IPS DF 4.7 (cell line): ENCODE results near the gene TBC1D21.

ENCODE experiments used
- DNase-seq: peaks from one replicate; pipeline ENCODE4 v3.0.0-alpha.2; 2013; ENCODE audit warnings: low spot score; ENCODE audit errors: extremely low read depth

The TBC1D21 gene

DNA sequence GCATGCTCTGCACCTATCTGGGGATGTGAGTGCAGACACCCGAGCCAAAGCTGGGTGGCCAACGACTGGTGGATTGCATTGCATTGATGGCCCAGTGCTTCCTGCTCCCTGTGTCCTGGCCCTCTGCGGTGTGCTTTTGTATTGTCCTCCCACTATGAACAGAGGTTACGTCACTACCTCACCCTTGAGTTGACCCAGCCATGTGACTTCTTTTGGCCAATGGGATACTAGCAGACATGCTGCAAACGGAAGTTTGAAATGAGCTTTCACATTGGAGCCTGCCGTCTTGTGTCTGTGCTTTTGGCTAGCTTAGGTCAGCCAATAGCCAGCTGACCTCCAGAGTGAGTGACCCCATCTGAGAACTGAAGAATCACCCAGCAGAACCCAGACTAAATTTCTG lies 15.3 kb upstream of the TBC1D21 start:
- DNase-seq, result no peak

GRCh38 chr15:73862276-73862675 lies 11.1 kb upstream of the TBC1D21 start:
- no peak for DNase-seq

DNA sequence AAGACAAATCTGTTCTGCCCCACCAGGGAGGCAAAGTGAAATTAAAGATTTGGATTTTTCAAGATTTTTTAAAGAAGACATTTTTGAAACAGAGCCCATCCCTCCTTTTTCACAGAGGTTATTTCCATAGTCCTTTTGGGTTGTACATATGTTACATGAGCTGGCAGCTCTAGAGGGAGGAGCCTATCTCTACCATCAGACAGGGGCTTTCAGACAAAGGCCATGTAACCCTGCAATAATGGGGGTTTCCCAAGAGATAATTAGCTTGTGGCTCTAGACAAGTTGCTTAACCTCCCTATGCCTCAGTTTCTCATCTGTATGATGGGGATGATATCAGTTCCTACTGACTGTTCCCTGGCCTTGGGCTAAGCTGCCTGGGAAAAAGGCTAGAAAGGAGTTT lies 8.0 kb upstream of the TBC1D21 start:
- no peak for DNase-seq

- no peak for DNase-seq
These were observed 7.5 kb upstream of the TBC1D21 start for GRCh38 chr15:73865904-73866303.

DNA sequence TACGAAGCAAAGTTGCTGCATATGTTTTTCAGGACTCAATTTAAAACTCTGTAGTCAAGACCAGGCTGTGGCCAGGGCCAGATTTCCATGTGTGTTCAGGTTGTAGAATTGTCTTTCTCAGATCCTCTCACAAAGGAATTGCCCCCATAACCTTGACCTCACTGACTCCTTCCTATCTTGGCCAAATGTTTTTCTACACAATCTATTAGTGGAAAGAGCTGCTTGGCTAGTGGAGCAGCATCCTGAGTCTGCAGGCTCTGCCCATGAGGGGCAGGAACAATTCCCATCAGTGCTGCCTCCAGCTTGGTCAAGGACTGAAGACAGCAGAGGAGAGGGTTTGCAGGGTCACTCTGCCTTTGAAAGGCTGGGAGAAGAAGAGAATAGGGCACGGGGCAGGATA lies 6.9 kb upstream of the TBC1D21 start:
- no peak for DNase-seq

DNA sequence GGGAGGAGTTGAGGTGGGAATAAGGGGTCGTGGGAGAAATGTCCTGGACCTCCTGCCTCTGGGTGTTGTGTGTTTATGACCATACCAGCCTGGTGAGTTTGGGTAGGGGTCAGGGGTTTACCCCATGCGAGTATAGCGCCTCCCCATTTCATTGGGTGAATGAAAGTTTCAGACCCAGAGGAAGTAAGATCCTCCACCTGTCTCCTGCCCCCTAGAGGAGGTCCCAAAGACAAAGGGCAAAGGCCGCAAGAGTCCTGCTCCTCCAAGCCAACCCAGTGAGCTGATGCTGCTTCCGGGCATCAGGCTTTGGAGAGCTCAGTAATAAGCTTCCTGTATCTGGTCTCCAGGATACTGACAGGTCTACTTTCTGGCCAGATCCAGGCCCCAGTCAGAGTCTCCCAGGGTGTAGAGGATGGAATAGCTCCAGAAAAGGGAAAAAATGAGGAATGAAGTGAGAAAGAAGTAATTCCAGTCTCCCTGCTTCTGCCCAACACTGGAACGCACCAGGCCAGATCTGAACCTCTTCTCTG lies 6.4 kb upstream of the TBC1D21 start:
- DNase-seq, result peak; percentile 53

GRCh38 chr15:73867426-73867825 lies 5.9 kb upstream of the TBC1D21 start:
- no peak for DNase-seq

DNA sequence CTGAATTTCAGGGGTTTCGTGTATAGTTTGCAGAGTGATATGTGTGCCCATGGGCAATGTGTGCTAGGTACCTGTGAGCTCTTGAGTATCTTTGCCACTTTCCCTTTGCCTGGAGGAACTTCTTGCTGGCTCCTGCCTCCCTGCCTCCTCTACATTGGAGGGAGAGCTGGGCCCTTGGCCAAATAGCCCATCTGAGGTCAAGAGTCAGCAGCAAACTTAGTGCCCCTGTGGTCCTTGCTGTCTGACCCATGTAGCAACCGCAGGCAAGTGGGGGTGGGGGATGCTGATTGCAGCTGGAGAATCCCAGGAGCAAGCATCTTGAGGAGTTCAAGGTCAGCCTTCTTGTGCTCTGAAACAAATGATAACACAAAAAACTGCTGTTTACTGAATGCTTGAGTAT lies 5.4 kb upstream of the TBC1D21 start:
- DNase-seq, result no peak

DNA sequence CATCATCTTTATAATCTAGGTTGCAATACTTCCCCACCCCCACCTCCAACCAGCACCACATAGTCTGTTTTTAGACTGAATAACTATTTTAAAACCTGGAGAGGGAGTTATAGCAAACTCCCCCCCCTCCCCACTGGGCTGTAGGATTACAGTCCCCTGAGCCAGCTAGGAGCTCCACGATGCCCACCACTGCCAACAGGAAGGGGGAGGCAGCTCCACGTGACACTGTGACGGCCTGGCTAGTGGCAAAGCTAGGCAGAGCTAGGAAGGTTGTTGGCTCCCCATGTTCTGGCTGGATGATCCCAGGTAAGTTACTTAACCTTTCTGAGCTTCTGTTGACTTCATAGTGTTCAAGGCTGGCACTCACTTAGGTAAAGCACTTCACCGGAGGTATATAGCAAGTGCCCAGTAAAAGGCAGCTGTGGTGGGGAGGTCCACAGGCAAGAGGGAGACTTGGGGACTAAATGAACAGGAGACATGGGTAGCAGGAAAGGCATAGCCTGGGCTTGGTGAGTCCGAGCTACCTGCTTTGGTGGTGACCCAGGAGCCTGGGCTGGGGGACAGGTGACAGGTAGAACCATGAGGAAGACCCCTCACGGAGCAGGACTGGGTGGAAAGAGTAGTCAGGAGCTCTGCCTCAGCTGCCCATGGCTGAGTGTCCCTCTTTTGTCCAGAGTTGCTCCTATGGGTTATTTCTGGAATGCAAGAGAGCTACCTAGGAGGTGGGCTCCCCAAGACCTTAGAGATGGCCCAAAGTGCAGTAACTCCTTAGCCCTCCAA lies 4.0 kb upstream of the TBC1D21 start:
- DNase-seq, result no peak

- no peak for DNase-seq
These were observed 2.5 kb upstream of the TBC1D21 start for GRCh38 chr15:73870700-73871408.

DNA sequence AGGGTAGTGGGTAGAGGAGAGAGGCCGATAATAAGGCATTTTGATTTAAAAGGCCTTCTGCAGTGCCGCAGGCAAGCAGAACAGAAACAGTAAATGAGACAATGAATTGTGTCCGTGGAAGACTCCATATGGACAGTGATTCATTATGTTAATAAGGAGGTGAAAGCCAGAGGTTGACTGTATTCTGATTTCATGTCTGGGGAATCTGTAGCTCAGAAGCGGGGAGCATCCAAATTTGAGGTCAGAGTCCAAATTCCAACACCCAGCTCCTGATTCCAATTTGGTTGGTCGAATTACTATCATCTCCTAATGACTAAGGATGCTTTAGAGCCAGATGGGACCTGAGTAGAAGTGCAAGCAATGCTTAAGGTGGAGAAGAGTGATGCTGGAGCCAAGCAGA lies 1.0 kb upstream of the TBC1D21 start:
- DNase-seq, result no peak

GRCh38 chr15:73873889-73874511 lies 636 bp downstream of the TBC1D21 start:
- DNase-seq, result peak; percentile 44

- no peak for DNase-seq
These were observed 6.1 kb downstream of the TBC1D21 start for GRCh38 chr15:73879426-73879825.

DNA sequence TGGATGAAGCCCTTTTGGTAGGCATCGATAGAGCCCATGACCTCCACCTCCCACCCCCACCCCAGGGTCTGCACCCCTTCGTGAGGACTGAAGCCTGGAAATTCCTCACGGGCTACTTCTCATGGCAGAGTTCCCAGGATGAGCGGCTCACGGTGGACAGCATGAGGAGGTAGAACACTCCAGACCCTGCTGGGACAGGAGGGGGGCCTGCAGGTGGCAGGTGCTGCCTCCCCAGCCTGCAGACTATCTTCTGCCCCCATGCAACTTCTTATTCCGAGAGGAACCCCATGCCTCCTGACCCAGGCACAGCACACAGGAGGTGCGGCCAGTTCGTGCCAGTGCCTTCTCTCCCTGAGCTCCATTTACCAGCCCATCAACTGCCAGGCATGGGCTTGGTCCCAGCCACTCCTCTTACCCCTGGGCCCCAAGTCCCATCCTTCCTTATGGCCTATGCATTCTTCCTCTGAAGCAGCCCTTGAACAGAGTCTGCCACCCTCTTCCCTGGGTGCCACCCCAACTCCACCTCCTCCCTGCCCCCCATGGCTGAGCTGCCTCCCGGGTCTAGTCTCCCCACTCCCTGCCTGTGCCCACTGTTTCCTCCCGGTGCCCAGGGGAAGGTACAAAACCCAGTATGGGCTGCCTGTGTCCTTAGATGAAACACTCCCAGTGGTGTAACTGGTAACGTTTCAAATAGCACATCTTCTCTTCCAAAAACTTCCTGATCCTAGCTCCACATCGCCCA lies 8.4 kb downstream of the TBC1D21 start:
- no peak for DNase-seq

GRCh38 chr15:73882761-73883419 lies 9.5 kb downstream of the TBC1D21 start:
- no peak for DNase-seq

DNA sequence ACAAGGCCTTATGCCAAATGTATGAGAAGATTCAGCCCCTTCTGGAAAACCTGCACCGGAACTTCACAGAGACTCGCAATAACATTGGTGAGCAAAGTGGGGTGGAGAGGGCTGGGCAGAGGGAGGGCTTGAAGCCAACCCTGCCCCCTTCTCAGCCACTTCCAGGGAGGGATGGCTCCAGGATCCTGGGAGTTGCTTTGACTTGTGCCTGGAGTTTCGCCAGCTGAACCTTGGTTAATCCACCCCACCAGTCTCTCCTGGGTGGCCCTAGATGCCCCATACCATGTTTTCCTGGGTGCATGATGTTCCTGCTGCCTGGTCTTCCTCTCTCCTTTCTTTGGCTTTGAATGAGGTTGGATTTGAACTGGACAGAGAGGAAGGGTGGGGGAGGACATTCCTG lies 10.8 kb downstream of the TBC1D21 start:
- DNase-seq, result no peak

DNA sequence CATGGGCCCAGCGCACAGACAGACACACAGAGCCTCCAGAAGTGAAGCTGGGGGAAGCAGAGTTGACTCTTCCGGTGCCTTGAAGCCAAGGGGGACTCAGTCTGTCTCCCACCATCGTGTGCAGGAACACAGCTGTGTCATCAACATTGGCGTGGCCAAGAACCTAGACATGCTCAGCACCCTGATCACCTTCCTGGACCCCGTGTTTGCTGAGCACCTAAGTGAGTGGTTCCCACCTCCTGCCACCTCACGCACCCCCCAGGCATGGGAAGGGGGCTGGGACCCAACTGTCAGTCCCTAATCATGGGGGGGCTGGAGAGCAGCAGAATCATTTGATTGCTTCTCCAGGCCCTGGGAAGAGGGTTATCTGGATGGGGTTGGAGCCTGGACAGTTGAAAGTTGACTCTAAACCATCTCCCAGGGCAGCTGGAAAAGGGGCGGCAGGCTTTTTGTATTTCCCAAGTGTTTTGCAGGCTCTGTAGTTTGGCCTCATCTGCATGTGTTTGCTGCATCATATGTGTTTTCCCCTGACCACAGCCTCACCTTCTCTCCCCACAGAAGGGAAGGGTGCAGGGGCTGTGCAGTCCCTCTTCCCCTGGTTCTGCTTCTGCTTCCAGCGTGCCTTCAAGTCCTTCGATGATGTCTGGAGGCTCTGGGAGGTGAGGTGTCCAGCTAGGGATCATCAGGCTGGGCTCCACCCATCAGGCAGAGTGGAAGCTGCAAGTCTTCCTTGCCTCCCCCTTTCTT lies 12.8 kb downstream of the TBC1D21 start:
- no peak for DNase-seq

DNA sequence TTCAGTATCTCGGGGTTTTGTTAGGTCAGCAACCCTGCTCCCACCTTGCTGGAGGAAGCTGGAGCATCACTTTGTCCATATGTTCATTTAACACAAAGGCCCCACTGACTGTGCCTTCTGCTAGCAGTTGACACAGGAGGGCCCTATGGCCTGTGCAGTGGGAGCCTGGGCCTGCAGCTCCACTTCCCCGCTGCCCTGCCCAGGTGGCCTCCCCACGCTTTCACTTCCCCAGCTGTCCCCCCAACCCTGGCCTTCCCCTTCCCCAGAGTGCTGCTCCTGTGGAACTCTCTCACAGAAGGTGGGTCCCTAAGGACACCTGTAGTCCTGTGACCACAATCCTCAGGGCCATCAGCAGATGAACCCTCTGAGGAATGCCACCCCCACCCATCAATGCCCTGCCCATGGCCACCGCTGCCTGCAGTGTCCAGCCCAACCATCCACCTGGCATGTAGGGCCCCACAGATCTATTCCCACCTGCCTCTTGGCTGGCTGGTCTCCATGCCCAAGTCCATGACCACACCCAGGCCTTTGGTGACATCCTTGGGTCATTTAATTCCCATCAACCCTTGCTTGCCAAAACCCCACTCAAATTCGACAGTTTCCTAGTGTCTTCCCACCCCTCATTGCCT lies 13.5 kb downstream of the TBC1D21 start:
- no peak for DNase-seq

DNA sequence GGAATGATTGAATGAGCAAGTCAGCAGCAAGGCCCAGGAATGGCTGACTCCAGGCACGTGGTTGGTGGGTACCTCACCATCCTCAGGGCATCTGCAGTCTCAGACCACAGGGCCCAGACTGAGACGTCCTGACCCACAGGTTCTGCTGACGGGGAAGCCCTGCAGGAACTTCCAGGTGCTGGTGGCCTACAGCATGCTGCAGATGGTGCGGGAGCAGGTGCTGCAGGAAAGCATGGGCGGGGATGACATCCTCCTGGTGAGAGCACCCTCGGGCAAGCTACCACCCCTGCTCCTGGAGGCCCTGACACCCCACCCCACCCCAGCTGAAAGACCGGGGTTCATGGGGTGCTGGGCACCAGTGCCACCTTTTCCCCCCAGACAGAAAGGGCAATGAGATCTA lies 14.1 kb downstream of the TBC1D21 start:
- no peak for DNase-seq
